GM12892 (cell line): Measurements from ENCODE around the gene SLC25A29.

ENCODE experiments used
- POLR2A ChIP-seq: IDR thresholded peaks from 2 replicates; pipeline ENCODE4 v1.6.1; 2011; ENCODE audit warnings: low read depth, low read length, control low read depth
- POLR2AphosphoS5 ChIP-seq: IDR thresholded peaks from 2 replicates; pipeline ENCODE4 v1.6.1; 2011; ENCODE audit warnings: low read depth, low read length, control low read depth

DNA sequence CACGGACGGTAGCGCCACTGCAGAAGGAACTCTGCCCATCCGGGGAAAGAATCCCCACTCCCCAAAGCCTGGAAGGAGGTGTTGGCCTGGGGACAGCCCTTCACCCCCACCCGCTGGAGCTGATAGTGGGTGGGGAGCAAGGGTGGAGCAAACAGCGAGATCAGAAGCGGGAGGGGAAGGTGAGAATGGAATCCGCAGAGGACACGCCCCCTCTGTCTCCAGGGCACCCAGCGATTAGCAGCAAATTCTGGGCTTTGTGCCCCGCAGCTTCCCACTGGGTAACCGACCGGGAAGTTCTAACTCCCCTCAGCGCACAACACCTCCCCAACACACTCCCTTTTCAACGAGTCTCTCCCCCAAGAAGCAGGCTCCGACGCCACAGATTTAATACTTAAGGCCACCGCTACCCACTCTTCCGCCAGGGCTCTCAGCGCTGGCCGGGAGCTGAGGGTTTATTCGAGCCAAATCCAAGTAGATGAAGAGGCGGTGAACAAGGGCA lies 1.4 kb downstream of the SLC25A29 start:
- no peak for TF ChIP-seq POLR2AphosphoS5
- no peak for TF ChIP-seq POLR2A
